ENCODE results near the gene SLC25A43.

Gene SLC25A43

GRCh38 chrX:119419146-119419545 is 20.0 kb downstream of the SLC25A43 start:
- H3K79me2 ChIP-seq (ENCODE audit: insufficient read depth, low read length): no peaks in the 10 kb centered on the region
- H4K20me1 ChIP-seq (ENCODE audit: insufficient read depth, low read length, poor library complexity, severe bottlenecking): no peaks in the 10 kb centered on the region
- H3F3A ChIP-seq (ENCODE audit: low read depth): no peaks in the 10 kb centered on the region
- H3K9me2 ChIP-seq (replicated peaks; ENCODE audit: low read depth, low read length): no peaks in the 10 kb centered on the region
- H3K36me3 ChIP-seq (ENCODE audit: insufficient read depth, low read length): no peaks in the 10 kb centered on the region
- H3K9me3 ChIP-seq (ENCODE audit: insufficient read depth, low read depth, low read length): no peaks in the 10 kb centered on the region
- no peak overlapping the region for H3K4me3 ChIP-seq (ENCODE audit: low read length, poor library complexity, severe bottlenecking)
- H3K9ac ChIP-seq (ENCODE audit: low read depth, low read length, poor library complexity, severe bottlenecking): no peak overlapping the region
- H3K4me2 ChIP-seq (ENCODE audit: low read depth, low read length, poor library complexity, severe bottlenecking): no peak overlapping the region
- TF ChIP-seq EZH2phosphoT487 (IDR thresholded peaks at IDR 0.05; ENCODE audit: borderline replicate concordance) (no peak), CTCF (conservative IDR thresholded peaks at IDR 0.05; ENCODE audit: low read length) (no peak)
- H3K27me3 ChIP-seq (ENCODE audit: insufficient read depth, low read length, poor library complexity, severe bottlenecking): no peaks in the 10 kb centered on the region
- no peak overlapping the region for H2AFZ ChIP-seq (ENCODE audit: low read length)
- H3K4me1 ChIP-seq (ENCODE audit: insufficient read depth, low read length, poor library complexity, severe bottlenecking): no peaks in the 10 kb centered on the region

GRCh38 chrX:119419898-119420297 is 20.8 kb downstream of the SLC25A43 start:
- H3K36me3 ChIP-seq (ENCODE audit: insufficient read depth, low read length): no peaks in the 10 kb centered on the region
- no peaks in the 10 kb centered on the region for H4K20me1 ChIP-seq (ENCODE audit: insufficient read depth, low read length, poor library complexity, severe bottlenecking)
- no peaks in the 10 kb centered on the region for H3F3A ChIP-seq (ENCODE audit: low read depth)
- no peak overlapping the region for H3K4me2 ChIP-seq (ENCODE audit: low read depth, low read length, poor library complexity, severe bottlenecking)
- H2AFZ ChIP-seq (ENCODE audit: low read length): no peak overlapping the region
- no peaks in the 10 kb centered on the region for H3K79me2 ChIP-seq (ENCODE audit: insufficient read depth, low read length)
- no peaks in the 10 kb centered on the region for H3K27me3 ChIP-seq (ENCODE audit: insufficient read depth, low read length, poor library complexity, severe bottlenecking)
- no peak for TF ChIP-seq CTCF (conservative IDR thresholded peaks at IDR 0.05; ENCODE audit: low read length)
- H3K9ac ChIP-seq (ENCODE audit: low read depth, low read length, poor library complexity, severe bottlenecking): no peak overlapping the region
- H3K4me3 ChIP-seq (ENCODE audit: low read length, poor library complexity, severe bottlenecking): no peak overlapping the region
- H3K9me2 ChIP-seq (replicated peaks; ENCODE audit: low read depth, low read length): no peaks in the 10 kb centered on the region
- no peaks in the 10 kb centered on the region for H3K9me3 ChIP-seq (ENCODE audit: insufficient read depth, low read depth, low read length)
- H3K4me1 ChIP-seq (ENCODE audit: insufficient read depth, low read length, poor library complexity, severe bottlenecking): peaks cover 4% of the 10 kb centered on the region

- Histone ChIP-seq H3K9ac (ENCODE audit: low read depth, low read length, poor library complexity, severe bottlenecking) (no peak overlapping the region), H3K4me1 (ENCODE audit: insufficient read depth, low read length, poor library complexity, severe bottlenecking) (peaks cover 13% of the 10 kb centered on the region), H3K9me2 (replicated peaks; ENCODE audit: low read depth, low read length) (no peaks in the 10 kb centered on the region), H3K4me2 (ENCODE audit: low read depth, low read length, poor library complexity, severe bottlenecking) (no peak overlapping the region), H3K79me2 (ENCODE audit: insufficient read depth, low read length) (no peaks in the 10 kb centered on the region), H3K36me3 (ENCODE audit: insufficient read depth, low read length) (no peaks in the 10 kb centered on the region), H3K9me3 (ENCODE audit: insufficient read depth, low read depth, low read length) (no peaks in the 10 kb centered on the region), H3K4me3 (ENCODE audit: low read length, poor library complexity, severe bottlenecking) (no peak overlapping the region), H3F3A (ENCODE audit: low read depth) (no peaks in the 10 kb centered on the region), H3K27me3 (ENCODE audit: insufficient read depth, low read length, poor library complexity, severe bottlenecking) (no peaks in the 10 kb centered on the region), H2AFZ (ENCODE audit: low read length) (no peak overlapping the region), H4K20me1 (ENCODE audit: insufficient read depth, low read length, poor library complexity, severe bottlenecking) (no peaks in the 10 kb centered on the region)
- TF ChIP-seq CTCF (conservative IDR thresholded peaks at IDR 0.05; ENCODE audit: low read length) (no peak), EZH2phosphoT487 (IDR thresholded peaks at IDR 0.05; ENCODE audit: borderline replicate concordance) (no peak)
Observed at GRCh38 chrX:119421016-119421705, 22.0 kb downstream of the SLC25A43 start.
